ENCODE data around the gene ZC3H15.

Gene ZC3H15

GRCh38 chr2:186554850-186555671 is 69.0 kb downstream of the ZC3H15 start:
- H3K4me3 ChIP-seq (ENCODE audit: low read depth, low read length): no peak overlapping the region
- TF ChIP-seq, protein P1, sequence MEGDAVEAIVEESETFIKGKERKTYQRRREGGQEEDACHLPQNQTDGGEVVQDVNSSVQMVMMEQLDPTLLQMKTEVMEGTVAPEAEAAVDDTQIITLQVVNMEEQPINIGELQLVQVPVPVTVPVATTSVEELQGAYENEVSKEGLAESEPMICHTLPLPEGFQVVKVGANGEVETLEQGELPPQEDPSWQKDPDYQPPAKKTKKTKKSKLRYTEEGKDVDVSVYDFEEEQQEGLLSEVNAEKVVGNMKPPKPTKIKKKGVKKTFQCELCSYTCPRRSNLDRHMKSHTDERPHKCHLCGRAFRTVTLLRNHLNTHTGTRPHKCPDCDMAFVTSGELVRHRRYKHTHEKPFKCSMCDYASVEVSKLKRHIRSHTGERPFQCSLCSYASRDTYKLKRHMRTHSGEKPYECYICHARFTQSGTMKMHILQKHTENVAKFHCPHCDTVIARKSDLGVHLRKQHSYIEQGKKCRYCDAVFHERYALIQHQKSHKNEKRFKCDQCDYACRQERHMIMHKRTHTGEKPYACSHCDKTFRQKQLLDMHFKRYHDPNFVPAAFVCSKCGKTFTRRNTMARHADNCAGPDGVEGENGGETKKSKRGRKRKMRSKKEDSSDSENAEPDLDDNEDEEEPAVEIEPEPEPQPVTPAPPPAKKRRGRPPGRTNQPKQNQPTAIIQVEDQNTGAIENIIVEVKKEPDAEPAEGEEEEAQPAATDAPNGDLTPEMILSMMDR (IDR thresholded peaks at IDR 0.05; ENCODE audit: insufficient read depth, low read depth, low read length, missing control alignments): no peak
- DNase-seq (ENCODE audit: low read depth): no peak

DNA sequence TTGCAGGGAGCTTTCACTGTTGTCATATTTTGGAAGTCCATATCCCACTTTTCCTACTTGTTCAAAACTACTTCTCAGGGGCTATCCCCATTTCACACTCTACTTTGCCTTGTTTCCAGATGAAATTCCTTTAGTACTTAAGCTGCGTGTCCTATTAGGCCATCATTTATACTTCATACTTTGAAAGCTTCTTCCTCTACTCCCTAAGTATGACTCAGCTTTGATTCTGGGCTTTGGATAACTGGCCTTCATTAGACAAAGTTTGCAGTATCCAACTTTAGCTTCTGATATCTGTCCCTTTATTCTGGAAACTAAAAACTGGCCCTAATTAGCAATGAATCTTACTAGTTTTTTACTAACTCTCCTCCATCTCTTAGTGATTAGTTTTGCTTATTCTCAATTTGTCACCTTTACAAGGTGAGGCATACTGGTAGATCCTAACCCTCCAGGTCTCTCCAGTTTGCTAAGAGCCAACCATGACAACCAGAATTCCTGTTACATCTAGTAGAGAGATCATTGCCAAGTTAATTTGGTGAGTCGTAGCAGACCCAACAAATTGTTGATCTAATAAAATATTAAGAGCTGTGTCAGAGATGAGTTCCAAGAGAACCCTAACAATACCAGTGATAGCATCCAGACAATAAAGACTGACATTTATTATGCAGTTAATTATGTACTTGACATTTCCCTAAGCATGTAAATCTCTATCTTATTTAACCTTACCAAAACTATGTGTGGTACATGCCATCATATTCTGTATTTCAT is 72.6 kb downstream of the ZC3H15 start:
- no peak for DNase-seq (ENCODE audit: low read depth)
- H3K4me3 ChIP-seq (ENCODE audit: low read depth, low read length): no peak overlapping the region
- TF ChIP-seq, protein P1 (IDR thresholded peaks at IDR 0.05; ENCODE audit: insufficient read depth, low read depth, low read length, missing control alignments): no peak

All from GM12865 (cell line).